Pons (tissue), 1 donor: ENCODE results near the gene REP15.
"Not testable (repeated sequence)": the region's sequence is repeated elsewhere in the genome, so short reads cannot be mapped to it uniquely, and the experiment has no call there.

ENCODE experiments used
- DNase-seq: peaks from one replicate; pipeline ENCODE4 v3.0.0-alpha.2; 2016; ENCODE audit warnings: low spot score

REP15 gene, protein sequence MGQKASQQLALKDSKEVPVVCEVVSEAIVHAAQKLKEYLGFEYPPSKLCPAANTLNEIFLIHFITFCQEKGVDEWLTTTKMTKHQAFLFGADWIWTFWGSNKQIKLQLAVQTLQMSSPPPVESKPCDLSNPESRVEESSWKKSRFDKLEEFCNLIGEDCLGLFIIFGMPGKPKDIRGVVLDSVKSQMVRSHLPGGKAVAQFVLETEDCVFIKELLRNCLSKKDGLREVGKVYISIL

GRCh38 chr12:27696293-27696652 lies at the start of gene REP15:
TSS of gene REP15 (plus strand) at chr12:27696447. CDS start at chr12:27696563, 116 bp downstream.
- DNase-seq = no peak

- DNase-seq = no peak
These were observed 46.2 kb upstream of the REP15 start for GRCh38 chr12:27650011-27650410.

DNA sequence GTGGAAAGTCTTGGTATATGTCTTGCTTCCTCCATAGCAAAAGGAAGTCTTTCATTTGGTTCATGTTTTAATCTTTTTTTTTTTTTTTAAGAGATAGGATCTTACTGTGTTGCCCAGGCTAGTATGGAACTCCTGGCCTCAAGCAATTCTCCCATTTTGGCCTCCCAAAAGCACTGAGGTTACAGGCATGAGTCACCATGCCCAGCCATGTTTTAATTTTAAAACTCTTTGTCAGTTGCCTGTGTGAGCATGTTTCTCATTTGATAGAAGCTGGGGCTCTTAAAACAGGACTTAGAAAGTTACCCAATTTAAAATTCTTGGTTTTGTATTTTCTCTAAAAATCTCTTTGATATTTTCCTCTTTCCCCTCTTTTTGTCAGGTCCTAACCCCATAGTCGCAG lies 45.0 kb upstream of the REP15 start:
- DNase-seq = no peak

- DNase-seq = peak; percentile 91
These were observed 44.0 kb upstream of the REP15 start for GRCh38 chr12:27652174-27652763.

DNA sequence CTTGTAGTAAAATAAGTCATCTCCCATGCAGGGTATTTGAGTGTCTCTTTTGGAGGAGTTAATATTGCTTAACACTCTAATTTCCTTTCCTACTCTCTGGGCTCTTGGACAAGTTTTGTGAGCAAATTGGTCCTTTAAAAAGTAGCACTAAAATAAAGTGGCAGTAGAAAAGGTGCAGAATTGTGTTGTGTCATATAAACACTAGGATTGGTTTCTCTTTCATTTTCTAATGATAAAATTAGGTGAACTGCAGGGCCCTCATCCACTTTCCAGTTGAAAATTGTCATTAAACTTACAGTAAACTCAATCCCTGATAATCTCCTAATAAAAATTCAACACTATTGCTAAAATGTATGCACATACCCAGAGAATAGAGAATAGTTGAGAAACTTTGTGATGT lies 42.6 kb upstream of the REP15 start:
- DNase-seq = no peak

- not testable (repeated sequence) for DNase-seq
These were observed 40.8 kb upstream of the REP15 start for GRCh38 chr12:27655476-27655875.

GRCh38 chr12:27657296-27657695 lies 39.0 kb upstream of the REP15 start:
- no peak for DNase-seq

DNA sequence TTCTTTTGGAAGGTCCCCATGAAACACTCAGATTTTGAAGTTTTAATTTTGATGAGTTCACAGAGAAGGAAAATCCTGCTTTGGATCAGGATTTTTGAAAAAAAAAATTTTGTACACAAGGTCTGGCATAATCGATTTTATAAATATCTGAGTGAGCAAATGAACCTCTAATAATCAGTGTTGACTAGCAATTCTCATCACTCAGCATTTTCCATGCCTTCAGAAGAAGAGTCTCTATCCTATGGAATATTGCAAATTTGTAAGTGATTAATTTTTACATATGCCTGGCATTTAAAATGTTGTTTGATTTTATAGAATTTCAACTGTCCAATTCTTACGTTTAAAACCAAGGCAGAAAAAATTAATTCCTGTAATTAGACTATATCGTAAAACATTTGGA lies 30.5 kb upstream of the REP15 start:
- DNase-seq = no peak

DNA sequence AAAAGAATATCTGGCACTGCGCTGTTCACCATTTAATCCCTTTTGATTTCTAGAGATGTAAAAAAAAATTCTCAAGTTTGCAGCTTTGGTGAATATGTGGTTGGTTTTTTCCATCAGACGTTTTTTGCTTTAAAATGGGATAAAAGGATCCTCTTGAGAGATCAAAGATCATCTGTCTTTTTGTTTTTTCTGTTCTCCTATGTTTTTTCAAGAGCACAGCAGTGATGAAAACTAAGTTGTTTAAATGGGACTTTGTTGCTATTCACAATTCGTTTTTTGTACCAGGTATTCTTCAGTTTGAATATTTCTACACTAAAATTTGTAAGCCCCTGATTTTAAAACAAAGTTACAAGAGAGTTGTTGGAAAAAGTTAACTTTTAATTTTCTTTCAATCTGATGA lies 29.7 kb upstream of the REP15 start:
- no peak for DNase-seq

DNA sequence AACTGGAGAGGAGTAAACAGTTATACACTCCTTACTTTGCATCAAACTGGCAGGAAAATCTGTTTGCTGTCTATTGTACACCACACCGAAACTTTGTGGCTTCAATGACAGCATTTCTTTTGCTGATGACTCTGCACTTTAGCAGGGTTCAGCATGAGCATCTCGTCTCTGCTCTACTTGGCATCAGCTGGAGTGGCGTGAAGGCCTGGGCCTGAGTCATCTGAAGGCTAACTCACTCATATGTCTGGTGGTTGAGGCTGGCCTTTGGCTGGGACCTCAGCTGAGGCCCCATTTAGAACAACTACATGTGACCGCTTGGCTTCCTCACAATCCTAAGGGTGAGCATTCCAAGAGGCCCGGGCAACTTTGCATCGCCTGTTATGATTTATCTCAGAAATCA lies 28.7 kb upstream of the REP15 start:
- DNase-seq = no peak

- DNase-seq = no peak
These were observed 24.2 kb upstream of the REP15 start for GRCh38 chr12:27672051-27672450.

DNA sequence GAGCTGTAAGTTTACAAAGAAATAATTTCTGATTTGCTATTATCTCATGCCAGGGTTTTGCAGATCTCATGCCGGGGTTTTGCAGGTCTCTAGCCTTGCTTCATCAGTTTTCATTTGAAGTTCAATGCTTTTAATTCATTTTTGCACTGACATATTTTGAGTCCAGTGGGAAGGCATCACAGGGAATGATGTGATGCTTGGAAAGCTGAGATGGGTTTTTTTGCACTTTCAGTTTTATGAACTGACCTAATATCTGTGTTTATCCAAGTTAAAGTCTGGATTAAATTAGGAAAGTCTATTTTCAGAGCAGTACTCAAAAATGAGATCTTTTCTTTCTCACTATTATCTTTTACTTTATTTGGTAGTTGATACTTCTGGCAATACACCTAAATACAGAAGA lies 23.6 kb upstream of the REP15 start:
- no peak for DNase-seq

DNA sequence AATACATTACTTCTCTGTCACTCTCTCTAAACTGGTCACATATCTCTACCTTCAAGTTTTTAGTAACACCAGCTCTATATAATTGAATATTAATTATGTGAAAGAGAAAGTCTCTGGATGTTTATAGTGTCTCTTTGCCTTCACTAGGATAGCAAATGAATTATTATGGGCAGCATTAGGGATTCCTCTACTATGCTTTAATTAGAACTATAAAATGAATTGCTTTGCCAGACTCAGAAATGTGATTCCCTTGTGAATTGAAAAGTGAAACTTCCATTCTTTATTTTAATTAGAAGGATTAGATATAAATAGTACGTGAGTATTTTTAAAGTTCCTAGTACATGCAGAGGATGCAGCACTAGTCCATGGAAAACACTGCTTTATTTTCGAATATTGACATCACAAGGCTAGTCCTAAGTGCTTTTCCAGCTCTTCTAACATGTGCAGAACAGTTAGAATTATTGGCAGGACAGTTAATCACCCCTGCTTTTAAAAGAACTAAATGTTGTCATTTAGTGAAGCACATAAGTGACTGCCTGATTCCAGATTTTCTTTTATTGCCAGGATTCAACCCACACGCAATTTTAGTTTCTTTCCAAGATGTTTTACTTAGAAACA lies 23.0 kb upstream of the REP15 start:
- DNase-seq = no peak

- DNase-seq = no peak
These were observed 21.3 kb upstream of the REP15 start for GRCh38 chr12:27674989-27675388.

DNA sequence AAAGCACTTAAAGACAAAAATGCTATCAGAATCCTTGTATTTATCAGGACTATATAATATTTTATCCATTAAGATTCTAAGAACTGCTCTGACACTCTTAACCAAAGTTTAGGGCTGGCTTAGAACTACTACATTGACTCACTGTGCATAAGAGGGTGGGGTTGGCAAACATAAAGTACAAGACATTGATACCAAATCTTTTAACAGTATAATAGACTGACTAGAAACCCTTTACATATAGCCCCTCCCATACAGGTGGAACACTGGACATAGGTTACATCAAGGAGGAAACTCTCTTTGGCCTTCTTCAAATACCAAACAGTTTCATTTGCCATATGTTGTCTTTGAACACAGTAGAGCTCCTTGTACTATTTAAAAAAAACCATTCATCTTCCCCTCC lies 15.6 kb upstream of the REP15 start:
- no peak for DNase-seq

GRCh38 chr12:27682534-27682933 lies 13.7 kb upstream of the REP15 start:
- DNase-seq = no peak

GRCh38 chr12:27685274-27685673 lies 11.0 kb upstream of the REP15 start:
- DNase-seq = no peak

DNA sequence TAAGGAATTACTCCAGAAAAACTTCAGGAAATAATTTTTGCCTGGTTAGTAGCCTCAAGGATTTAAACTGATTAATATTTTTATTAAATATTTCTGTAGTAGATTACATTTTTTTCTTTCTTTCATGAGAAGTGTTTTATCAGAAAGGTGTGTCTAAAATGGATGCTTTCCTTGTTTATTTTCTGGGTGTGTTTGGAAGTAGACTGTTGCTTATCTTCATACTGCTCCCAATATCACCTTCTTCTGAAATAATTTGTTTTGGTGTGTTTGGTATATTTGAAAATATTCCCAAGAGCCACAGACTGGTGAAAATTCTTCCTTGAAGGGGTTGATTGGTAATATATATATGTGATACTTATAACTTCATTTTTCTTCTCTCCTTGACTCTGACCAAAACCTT lies 10.1 kb upstream of the REP15 start:
- no peak for DNase-seq

- no peak for DNase-seq
These were observed 7.6 kb upstream of the REP15 start for GRCh38 chr12:27688671-27689070.

- DNase-seq = no peak
These were observed 6.6 kb upstream of the REP15 start for GRCh38 chr12:27689558-27690180.

- no peak for DNase-seq
These were observed 2.8 kb upstream of the REP15 start for GRCh38 chr12:27693403-27693802.

- no peak for DNase-seq
These were observed 523 bp upstream of the REP15 start for GRCh38 chr12:27695556-27696292.
